ENCODE measurements around the gene PRND. TPM values are rescaled to one million over a fixed set of nuclear protein-coding genes. Genes with fewer than 3 reads are reported as not detected.

The PRND gene
- total RNA-seq, 4 donors from 2014 or later, result 1.0 to 14.9 (median 1.8) TPM; not detected in 1

- intact Hi-C loops (cut with DNase I; ENCODE audit: low total_unique reads), result no loop called here
- no peak overlapping the region for H3K27ac ChIP-seq
- no peak for DNase-seq
- H3K4me3 ChIP-seq, result no peak overlapping the region
- no peaks in the 10 kb centered on the region for H3K9me3 ChIP-seq
- TF ChIP-seq POLR2A (IDR thresholded peaks at IDR 0.05), result no peak
- TF ChIP-seq CTCF (IDR thresholded peaks at IDR 0.05), result no peak
- H3K36me3 ChIP-seq, result no peaks in the 10 kb centered on the region
- no peaks in the 10 kb centered on the region for H3K27me3 ChIP-seq
- H3K4me1 ChIP-seq, result no peaks in the 10 kb centered on the region
Measured at GRCh38 chr20:4730780-4731179, 9.1 kb downstream of the PRND start.

GRCh38 chr20:4736875-4737274 lies 15.2 kb downstream of the PRND start:
- no peaks in the 10 kb centered on the region for H3K4me1 ChIP-seq
- no peak overlapping the region for H3K27ac ChIP-seq
- TF ChIP-seq POLR2A (IDR thresholded peaks at IDR 0.05) (no peak), CTCF (IDR thresholded peaks at IDR 0.05) (no peak)

GRCh38 chr20:4737857-4738627 lies 16.3 kb downstream of the PRND start:
- H3K4me1 ChIP-seq, result no peaks in the 10 kb centered on the region
- TF ChIP-seq CTCF (IDR thresholded peaks at IDR 0.05), result no peak
- TF ChIP-seq POLR2A (IDR thresholded peaks at IDR 0.05), result no peak
- DNase-seq, result no peak
- H3K36me3 ChIP-seq, result no peaks in the 10 kb centered on the region
- no peak overlapping the region for H3K4me3 ChIP-seq
- intact Hi-C loops (cut with DNase I; ENCODE audit: low total_unique reads), result no loop called here
- H3K27ac ChIP-seq, result no peak overlapping the region
- H3K9me3 ChIP-seq, result no peaks in the 10 kb centered on the region
- no peaks in the 10 kb centered on the region for H3K27me3 ChIP-seq

More at GRCh38 chr20:4736875-4737274, 15.2 kb downstream of the PRND start:
- DNase-seq, result no peak
- Histone ChIP-seq H3K27me3 (no peaks in the 10 kb centered on the region), H3K36me3 (no peaks in the 10 kb centered on the region), H3K9me3 (no peaks in the 10 kb centered on the region), H3K4me3 (no peak overlapping the region)
- intact Hi-C loops (cut with DNase I; ENCODE audit: low total_unique reads), result no loop called here

GRCh38 chr20:4740774-4741431 lies 19.2 kb downstream of the PRND start:
- DNase-seq, result peak; percentile 37 to 44
- Histone ChIP-seq H3K36me3 (no peaks in the 10 kb centered on the region), H3K4me1 (no peaks in the 10 kb centered on the region), H3K27me3 (no peaks in the 10 kb centered on the region), H3K4me3 (no peak overlapping the region), H3K27ac (no peak overlapping the region), H3K9me3 (no peaks in the 10 kb centered on the region)
- intact Hi-C loops (cut with DNase I; ENCODE audit: low total_unique reads), result no loop called here
- no peak for TF ChIP-seq POLR2A (IDR thresholded peaks at IDR 0.05)
- peak; percentile 22 to 67 (median 48) for TF ChIP-seq CTCF (IDR thresholded peaks at IDR 0.05)

- Histone ChIP-seq H3K4me1 (no peaks in the 10 kb centered on the region), H3K27me3 (no peaks in the 10 kb centered on the region), H3K36me3 (no peaks in the 10 kb centered on the region), H3K4me3 (no peak overlapping the region), H3K9me3 (no peaks in the 10 kb centered on the region), H3K27ac (no peak overlapping the region)
- no peak for DNase-seq
- intact Hi-C loops (cut with DNase I; ENCODE audit: low total_unique reads), result no loop called here
- no peak for TF ChIP-seq CTCF (IDR thresholded peaks at IDR 0.05)
Measured at GRCh38 chr20:4748847-4749246, 27.1 kb downstream of the PRND start.
